ENCODE data around the gene PLCB1.

GRCh38 chr20:8530022-8530421 lies 398.0 kb downstream of the PLCB1 start:
- TF ChIP-seq CTCF (IDR thresholded peaks at IDR 0.05; ENCODE audit: insufficient read depth, low read depth, low read length) = no peak
- no peak for TF ChIP-seq EZH2 (IDR thresholded peaks at IDR 0.05; ENCODE audit: insufficient read depth, low read length)

All from astrocyte (in vitro differentiated cells and primary cell).